HTR-8/SVneo (cell line): ENCODE results near the gene ZNF778.

Experiments
- DNase-seq: peaks from one replicate; pipeline ENCODE4 v3.0.0; 2011; ENCODE audit warnings: low spot score, mixed read lengths; ENCODE audit not compliant: insufficient read length
- FAIRE-seq: peaks from 2 replicates; lab custom pipeline; 2011; peaks lifted over from hg19 to GRCh38; lab: Jason Lieb, UNC

Gene ZNF778

GRCh38 chr16:89272631-89273030 is 55.1 kb downstream of the ZNF778 start:
- FAIRE-seq (no peak), DNase-seq (no peak)

GRCh38 chr16:89273741-89274472 is 56.4 kb downstream of the ZNF778 start:
- no peak for DNase-seq

GRCh38 chr16:89274561-89275283 is 57.2 kb downstream of the ZNF778 start:
- FAIRE-seq (no peak), DNase-seq (no peak)

More at GRCh38 chr16:89273741-89274472, 56.4 kb downstream of the ZNF778 start:
- FAIRE-seq, result no peak

- no peak for FAIRE-seq
- no peak for DNase-seq
Observed at GRCh38 chr16:89275284-89275584, 57.7 kb downstream of the ZNF778 start.

- no peak for DNase-seq
- FAIRE-seq, result no peak
Observed at GRCh38 chr16:89275837-89276720, 58.6 kb downstream of the ZNF778 start.

GRCh38 chr16:89277049-89277448 is 59.5 kb downstream of the ZNF778 start:
- no peak for FAIRE-seq
- DNase-seq, result no peak

- DNase-seq (no peak), FAIRE-seq (no peak)
Observed at GRCh38 chr16:89277641-89278341, 60.3 kb downstream of the ZNF778 start.

GRCh38 chr16:89278441-89279240 is 61.1 kb downstream of the ZNF778 start:
- no peak for DNase-seq

GRCh38 chr16:89279666-89280481 is 62.4 kb downstream of the ZNF778 start:
- FAIRE-seq, result no peak
- DNase-seq, result no peak

More at GRCh38 chr16:89278441-89279240, 61.1 kb downstream of the ZNF778 start:
- FAIRE-seq, result no peak

- FAIRE-seq (no peak), DNase-seq (no peak)
Observed at GRCh38 chr16:89280546-89281188, 63.2 kb downstream of the ZNF778 start.

- no peak for DNase-seq
- FAIRE-seq, result no peak
Observed at GRCh38 chr16:89281189-89281577, 63.7 kb downstream of the ZNF778 start.

- DNase-seq, result no peak
- no peak for FAIRE-seq
Observed at GRCh38 chr16:89281829-89282228, 64.3 kb downstream of the ZNF778 start.

- FAIRE-seq (no peak), DNase-seq (no peak)
Observed at GRCh38 chr16:89282523-89282922, 65.0 kb downstream of the ZNF778 start.

GRCh38 chr16:89283449-89283848 is 65.9 kb downstream of the ZNF778 start:
- no peak for DNase-seq
- no peak for FAIRE-seq

- FAIRE-seq (no peak), DNase-seq (no peak)
Observed at GRCh38 chr16:89285381-89285780, 67.9 kb downstream of the ZNF778 start.

GRCh38 chr16:89286096-89286495 is 68.6 kb downstream of the ZNF778 start:
- FAIRE-seq (no peak), DNase-seq (no peak)
